HK-2 (cell line): ENCODE results near the gene GDAP1L1.
"Not testable (repeated sequence)": the region's sequence is repeated elsewhere in the genome, so short reads cannot be mapped to it uniquely, and the experiment has no call there.

Experiments
- DNase-seq: peaks from one replicate; pipeline ENCODE4 v3.0.0-alpha.2; 2018; ENCODE audit not compliant: unreplicated experiment

Gene GDAP1L1

DNA sequence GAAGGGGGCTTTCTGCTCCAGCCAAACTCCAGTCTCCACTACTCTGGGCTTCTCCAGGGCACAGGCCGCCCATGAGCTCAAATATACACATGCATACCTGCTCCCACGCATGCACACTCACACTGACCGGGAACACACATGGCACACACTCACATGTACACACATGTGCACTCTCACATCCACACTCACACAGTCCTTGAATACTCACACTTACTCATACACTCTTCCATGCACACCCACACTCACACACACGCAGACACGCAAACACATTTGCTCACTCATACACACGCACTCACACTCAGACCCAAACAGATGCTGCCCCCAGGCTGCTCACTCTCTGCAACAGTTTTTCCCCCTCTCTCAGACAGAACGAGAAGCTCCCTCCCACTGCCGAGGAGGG lies 7.0 kb downstream of the GDAP1L1 start:
- no peak for DNase-seq

DNA sequence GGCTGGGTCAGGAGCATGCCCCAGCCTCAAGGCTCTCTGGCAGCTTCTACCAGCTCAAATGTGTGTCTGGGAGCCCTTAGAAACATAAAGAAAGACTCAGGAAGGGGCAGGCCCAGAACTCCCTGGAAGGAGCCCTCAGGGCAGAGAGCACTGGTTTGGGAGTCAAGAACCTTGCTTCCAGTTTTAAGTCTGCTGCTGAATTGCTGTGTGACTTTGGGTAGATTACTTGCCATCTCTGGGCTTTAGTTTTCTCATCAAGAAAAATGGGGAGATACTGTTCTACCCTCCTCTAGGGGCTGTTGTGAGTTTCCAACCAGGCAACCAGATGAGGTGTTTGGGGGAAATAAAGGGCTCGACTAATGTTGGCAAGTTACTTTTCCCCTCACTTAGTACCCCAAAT lies 8.8 kb downstream of the GDAP1L1 start:
- DNase-seq = no peak

DNA sequence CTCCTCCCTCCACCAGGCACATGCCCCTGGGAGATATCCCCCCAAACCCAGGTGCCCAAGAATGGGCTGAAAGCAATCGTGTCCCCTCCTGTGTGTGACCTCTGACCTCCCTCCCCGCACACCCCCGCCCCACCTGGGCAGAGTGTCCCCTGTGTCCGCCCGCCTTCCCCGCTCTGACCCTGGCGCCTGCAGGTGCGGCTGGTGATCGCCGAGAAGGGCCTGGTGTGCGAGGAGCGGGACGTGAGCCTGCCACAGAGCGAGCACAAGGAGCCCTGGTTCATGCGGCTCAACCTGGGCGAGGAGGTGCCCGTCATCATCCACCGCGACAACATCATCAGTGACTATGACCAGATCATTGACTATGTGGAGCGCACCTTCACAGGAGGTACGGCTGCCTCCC lies 9.9 kb downstream of the GDAP1L1 start:
- no peak for DNase-seq

- DNase-seq = no peak
These were observed 11.2 kb downstream of the GDAP1L1 start for GRCh38 chr20:44258226-44258890.

- no peak for DNase-seq
These were observed 17.2 kb downstream of the GDAP1L1 start for GRCh38 chr20:44264287-44264686.

- no peak for DNase-seq
These were observed 21.7 kb downstream of the GDAP1L1 start for GRCh38 chr20:44268802-44269201.

GRCh38 chr20:44271915-44272663 lies 25.0 kb downstream of the GDAP1L1 start:
- no peak for DNase-seq

DNA sequence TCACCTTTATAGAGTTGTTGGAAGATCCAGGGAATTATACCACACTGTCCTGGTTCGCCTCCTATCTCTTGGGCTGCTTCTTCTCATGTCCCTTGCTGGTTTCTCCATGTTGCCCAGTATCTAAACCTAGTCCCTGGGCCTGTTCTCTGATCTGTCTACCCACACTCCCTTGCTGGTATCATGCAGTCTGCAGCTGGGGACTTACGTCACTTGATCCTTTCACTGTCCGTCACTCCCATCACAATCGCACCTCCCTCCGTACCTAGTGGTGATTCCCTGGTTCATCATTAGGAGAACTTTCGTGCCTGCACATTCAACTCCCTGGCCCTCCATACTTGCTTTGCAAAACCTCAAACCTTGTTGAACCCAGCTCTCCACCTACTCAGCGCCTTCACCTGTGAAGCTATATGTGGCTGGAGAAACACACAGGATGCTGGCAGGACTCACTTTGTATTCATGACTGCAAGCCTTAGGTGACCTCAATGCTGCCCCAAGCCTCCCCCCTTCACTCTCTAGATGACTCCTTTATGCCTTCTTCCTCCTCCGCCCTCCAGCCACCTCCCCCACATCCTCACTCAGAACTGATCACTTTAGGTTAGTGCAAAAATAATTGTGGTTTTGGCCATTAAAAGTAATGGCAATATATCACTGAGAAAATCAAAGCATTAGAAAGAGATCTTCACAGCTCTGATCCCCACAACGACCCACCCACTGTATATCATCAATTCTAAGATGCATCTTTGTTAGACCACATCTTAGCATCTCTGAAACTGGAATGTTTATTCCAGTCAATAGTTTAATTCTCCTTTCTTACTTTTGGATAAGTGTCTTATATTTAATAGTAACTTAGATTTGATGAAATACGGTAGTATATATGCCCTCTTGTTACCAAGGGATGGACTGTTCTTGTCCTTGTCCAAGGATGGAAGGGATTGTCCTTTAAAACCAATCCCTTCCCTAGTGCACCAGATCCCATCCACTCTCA lies 26.4 kb downstream of the GDAP1L1 start:
- no peak for DNase-seq

- no peak for DNase-seq
These were observed 27.4 kb downstream of the GDAP1L1 start for GRCh38 chr20:44274303-44275017.

DNA sequence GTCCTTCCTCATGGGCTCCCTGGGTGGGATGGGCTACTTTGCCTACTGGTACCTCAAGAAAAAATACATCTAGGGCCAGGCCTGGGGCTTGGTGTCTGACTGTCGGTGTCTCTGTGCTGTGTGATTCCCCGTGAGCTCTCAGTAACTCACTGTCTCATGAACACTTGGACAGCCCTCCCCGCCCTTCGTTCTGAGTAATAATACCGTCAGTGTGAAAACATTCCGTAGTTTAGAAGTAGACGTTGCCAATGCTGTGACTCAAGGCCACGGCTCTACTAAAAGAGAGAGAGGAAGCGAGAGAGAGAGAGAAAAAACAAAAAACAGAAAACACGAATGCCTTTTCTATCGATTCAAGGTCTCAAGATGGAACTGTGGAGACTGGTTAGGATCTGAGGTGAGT lies 32.1 kb downstream of the GDAP1L1 start:
- peak; percentile 20 for DNase-seq

DNA sequence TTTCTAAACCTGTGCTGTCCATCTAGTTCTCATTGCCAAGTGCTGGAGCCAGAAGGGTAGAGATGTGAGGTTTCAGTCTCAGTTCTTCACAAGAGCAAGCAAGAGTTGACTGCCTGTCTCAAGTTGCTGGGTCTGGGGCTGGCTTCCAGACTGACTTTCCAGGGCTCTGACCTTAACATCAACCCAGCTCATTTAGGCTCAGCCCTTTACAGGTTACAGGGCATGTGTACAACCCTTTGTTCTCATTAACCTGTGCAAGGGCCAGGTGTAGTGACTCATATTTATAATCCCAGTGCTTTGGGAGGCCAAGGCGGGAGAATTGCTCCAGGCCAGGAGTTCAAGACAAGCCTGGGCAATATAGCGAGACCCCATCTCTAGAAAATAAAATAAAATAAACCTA lies 33.3 kb downstream of the GDAP1L1 start:
- DNase-seq = no peak

- DNase-seq = no peak
These were observed 35.1 kb downstream of the GDAP1L1 start for GRCh38 chr20:44282192-44282591.

GRCh38 chr20:44284032-44284431 lies 36.9 kb downstream of the GDAP1L1 start:
- DNase-seq = no peak

- no peak for DNase-seq
These were observed 40.4 kb downstream of the GDAP1L1 start for GRCh38 chr20:44287272-44288097.

GRCh38 chr20:44288252-44288651 lies 41.1 kb downstream of the GDAP1L1 start:
- no peak for DNase-seq

GRCh38 chr20:44291754-44292153 lies 44.6 kb downstream of the GDAP1L1 start:
- no peak for DNase-seq

- no peak for DNase-seq
These were observed 48.9 kb downstream of the GDAP1L1 start for GRCh38 chr20:44296011-44296410.

- DNase-seq = no peak
These were observed 50.6 kb downstream of the GDAP1L1 start for GRCh38 chr20:44297721-44298120.

DNA sequence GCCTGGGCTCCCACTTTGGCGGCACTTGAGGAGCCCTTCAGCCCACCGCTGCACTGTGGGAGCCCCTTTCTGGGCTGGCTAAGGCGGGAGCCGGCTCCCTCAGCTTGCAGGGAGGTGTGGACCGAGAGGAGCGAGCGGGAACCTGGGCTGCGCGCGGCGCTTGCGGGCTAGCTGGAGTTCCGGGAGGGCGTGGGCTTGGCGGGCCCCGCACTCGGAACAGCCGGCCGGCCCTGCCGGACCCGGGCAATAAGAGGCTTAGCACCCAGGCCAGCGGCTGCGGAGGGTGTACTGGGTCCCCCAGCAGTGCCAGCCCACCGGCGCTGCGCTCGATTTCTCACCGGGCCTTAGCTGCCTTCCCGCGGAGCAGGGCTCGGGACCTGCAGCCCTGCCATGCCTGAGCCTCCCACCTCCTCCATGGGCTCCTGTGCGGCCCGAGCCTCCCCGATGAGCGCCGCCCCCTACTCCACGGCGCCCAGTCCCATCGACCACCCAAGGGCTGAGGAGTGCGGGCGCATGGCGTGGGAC lies 52.0 kb downstream of the GDAP1L1 start:
- DNase-seq = not testable (repeated sequence)

DNA sequence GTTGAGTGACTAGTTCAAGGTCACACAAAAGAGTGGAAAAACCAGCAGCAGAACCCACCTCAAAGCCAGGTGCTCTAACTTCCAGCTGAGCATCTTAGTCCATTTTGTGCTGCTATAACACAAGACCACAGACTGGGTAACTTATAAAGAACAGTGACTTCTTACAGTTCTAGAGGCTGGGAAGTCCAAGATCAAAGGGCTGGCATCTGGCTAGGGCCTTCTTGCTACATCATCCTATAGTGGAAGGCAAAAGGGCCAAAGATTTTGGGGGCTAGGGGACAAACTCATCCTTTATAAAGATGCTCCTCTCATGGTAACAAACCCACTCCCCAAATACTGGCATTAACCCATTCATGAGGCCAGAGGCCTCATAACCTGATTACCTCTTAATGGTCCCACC lies 54.2 kb downstream of the GDAP1L1 start:
- no peak for DNase-seq
